Activated B cell treated with CpG ODN at 0.5 μM for 24 hours (primary cell): ENCODE data around the gene GCNT2. TPM values are rescaled to one million over a fixed set of nuclear protein-coding genes. Genes with fewer than 3 reads are reported as not detected.

Experiments used
- ATAC-seq: fragments of 200-7000 bp; cut with Tn5 transposase; one replicate; pipeline ENCODE4 v1.10.0; 2021; ENCODE audit warnings: low read depth, mild to moderate bottlenecking, moderate library complexity
- CTCF ChIA-PET: fragments of 350-600 bp; sonication (Branson Sonifier 250); formaldehyde crosslinking; loops from one replicate; lab custom pipeline; 2021; ENCODE audit warnings: antibody characterized with exemption; lab: Charles Lee
- POLR2A ChIA-PET: fragments of 350-600 bp; sonication (Branson Sonifier 250); formaldehyde crosslinking; loops from one replicate; lab custom pipeline; 2021; ENCODE audit warnings: antibody characterized with exemption; lab: Charles Lee
- DNase-seq: peaks from one replicate; pipeline ENCODE4 v3.0.0; 2022
- H3K27ac Mint-ChIP-seq: one replicate; pipeline ENCODE4 v1.8.0; 2020; ENCODE audit warnings: mixed read lengths
- H3K27me3 Mint-ChIP-seq: one replicate; pipeline ENCODE4 v1.8.0; 2021; ENCODE audit warnings: mixed read lengths
- H3K36me3 Mint-ChIP-seq: one replicate; pipeline ENCODE4 v1.8.0; 2021; ENCODE audit warnings: low read depth, mixed read lengths
- H3K4me1 Mint-ChIP-seq: one replicate; pipeline ENCODE4 v1.8.0; 2021; ENCODE audit warnings: mixed read lengths
- H3K4me3 Mint-ChIP-seq: one replicate; pipeline ENCODE4 v1.8.0; 2020; ENCODE audit warnings: mild to moderate bottlenecking, mixed read lengths
- H3K9me3 Mint-ChIP-seq: one replicate; pipeline ENCODE4 v1.8.0; 2020; ENCODE audit warnings: mixed read lengths
- intact Hi-C: fragments of 100-400 bp; cut with micrococcal nuclease; formaldehyde crosslinking; loops from one replicate; pipeline ENCODE4 v1.15.1; 2024
- total RNA-seq: library from RNA; stranded (reverse); gene quantifications from 2 replicates; pipeline ENCODE4 v1.2.3, GENCODE V29; 2022
- TF ChIP-seq, protein P1 (sequence below): fragments of 200-600 bp; IDR thresholded peaks from one replicate; pipeline ENCODE4 v1.8.0; 2022; ENCODE audit warnings: antibody characterized with exemption, mild to moderate bottlenecking

Gene GCNT2
- total RNA-seq, 1 donor from 2014 or later = 25.9 TPM

DNA sequence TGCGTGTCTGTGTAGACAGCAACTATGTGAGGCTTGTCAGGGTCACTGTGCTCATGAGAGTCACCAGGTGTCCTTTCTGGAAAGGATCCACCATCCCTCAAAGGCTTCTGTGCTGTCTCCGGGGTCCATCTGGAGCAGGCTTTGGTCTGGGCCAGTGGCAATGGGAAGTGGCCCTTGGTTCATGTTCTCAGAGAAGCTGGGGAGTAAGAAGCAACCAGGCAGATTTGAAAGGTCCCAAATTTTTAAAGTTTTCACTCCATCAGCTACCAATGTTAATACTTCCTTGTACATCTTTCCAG is 68.2 kb downstream of the GCNT2 start:
- intact Hi-C loops = no loop called here
- TF ChIP-seq, protein P1, sequence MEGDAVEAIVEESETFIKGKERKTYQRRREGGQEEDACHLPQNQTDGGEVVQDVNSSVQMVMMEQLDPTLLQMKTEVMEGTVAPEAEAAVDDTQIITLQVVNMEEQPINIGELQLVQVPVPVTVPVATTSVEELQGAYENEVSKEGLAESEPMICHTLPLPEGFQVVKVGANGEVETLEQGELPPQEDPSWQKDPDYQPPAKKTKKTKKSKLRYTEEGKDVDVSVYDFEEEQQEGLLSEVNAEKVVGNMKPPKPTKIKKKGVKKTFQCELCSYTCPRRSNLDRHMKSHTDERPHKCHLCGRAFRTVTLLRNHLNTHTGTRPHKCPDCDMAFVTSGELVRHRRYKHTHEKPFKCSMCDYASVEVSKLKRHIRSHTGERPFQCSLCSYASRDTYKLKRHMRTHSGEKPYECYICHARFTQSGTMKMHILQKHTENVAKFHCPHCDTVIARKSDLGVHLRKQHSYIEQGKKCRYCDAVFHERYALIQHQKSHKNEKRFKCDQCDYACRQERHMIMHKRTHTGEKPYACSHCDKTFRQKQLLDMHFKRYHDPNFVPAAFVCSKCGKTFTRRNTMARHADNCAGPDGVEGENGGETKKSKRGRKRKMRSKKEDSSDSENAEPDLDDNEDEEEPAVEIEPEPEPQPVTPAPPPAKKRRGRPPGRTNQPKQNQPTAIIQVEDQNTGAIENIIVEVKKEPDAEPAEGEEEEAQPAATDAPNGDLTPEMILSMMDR = no peak
- no peak for DNase-seq

DNA sequence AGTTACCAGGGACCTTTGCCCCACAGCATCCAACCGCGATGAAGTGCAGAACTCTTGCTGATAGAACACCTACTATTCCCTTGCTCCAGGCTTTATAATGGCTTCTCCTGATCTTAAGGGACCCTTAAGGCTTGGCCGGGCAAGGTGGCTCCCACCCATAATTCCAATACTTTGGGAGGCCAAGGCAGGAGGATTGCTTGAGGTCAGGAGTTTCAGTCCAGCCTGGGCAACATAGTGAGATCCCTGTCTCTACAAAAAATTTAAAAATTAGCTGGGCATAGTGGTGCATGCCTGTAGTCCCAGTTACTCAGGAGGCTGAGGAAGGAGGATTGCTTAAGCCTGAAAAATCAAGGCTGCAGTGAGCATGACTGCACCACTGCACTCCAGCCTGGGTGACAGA is 68.8 kb downstream of the GCNT2 start:
- Mint-ChIP-seq H3K9me3 (no peaks in the 10 kb centered on the region), H3K4me3 (no peak overlapping the region), H3K27me3 (no peaks in the 10 kb centered on the region), H3K4me1 (peaks cover 23% of the 10 kb centered on the region), H3K36me3 (peaks cover 17% of the 10 kb centered on the region), H3K27ac (no peak overlapping the region)
- ChIA-PET POLR2A (interaction anchor here (0.7 kb wide), 1 partner anchor 31 kb away, joined by 3 read pairs; no protein-coding TSS in a partner anchor), CTCF (no interaction called here)
- no peak for DNase-seq
- no peak for ATAC-seq
- intact Hi-C loops = loop anchor here (5.0 kb wide), 1 partner anchor 43 kb away; no protein-coding TSS in a partner anchor
- TF ChIP-seq, protein P1 = no peak

More for the DNA sequence above, 68.2 kb downstream of the GCNT2 start:
- ChIA-PET CTCF (no interaction called here), POLR2A (no interaction called here)
- peaks cover 17% of the 10 kb centered on the region for H3K36me3 Mint-ChIP-seq
- no peaks in the 10 kb centered on the region for H3K9me3 Mint-ChIP-seq
- no peak overlapping the region for H3K4me3 Mint-ChIP-seq
- H3K27ac Mint-ChIP-seq = no peak overlapping the region
- no peaks in the 10 kb centered on the region for H3K27me3 Mint-ChIP-seq
- ATAC-seq = no peak
- peaks cover 18% of the 10 kb centered on the region for H3K4me1 Mint-ChIP-seq

DNA sequence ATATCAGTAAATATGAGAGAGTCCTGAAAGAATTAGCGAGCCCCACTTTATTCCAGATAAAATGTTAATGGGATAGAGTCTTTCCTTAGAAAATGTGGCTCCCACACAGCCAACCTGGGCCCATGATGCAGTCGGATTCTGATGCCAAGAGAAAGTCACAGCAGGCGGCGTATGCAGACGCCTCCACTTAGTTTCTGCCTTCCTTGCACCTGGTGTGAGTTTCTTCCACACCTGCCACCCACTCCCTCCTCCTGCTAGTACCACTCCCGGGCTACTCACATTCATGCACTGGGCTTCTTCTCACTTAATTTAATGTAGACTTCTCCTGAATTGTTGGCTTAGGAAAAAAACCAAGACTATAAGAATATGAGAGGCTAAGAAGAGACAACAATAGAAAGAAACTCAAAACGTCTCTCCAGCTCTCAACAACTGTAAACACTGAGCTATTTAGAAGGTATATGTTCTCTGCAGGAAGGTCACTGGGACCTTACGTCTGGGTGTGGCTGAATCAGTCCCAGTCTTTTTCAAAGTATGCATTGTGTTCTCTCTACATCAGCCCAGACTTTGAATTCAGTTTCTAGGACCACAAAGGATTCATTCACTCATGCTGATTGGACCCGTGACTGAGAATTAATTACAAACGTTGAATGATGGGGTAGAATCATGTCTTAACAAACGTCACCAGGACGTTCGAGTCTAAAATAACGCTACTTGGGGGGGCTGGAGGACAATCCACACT is 70.4 kb downstream of the GCNT2 start:
- CTCF ChIA-PET = no interaction called here
- H3K36me3 Mint-ChIP-seq = peaks cover 13% of the 10 kb centered on the region
- H3K27ac Mint-ChIP-seq = no peak overlapping the region
- H3K9me3 Mint-ChIP-seq = no peaks in the 10 kb centered on the region
- DNase-seq (no peak), ATAC-seq (no peak)
- POLR2A ChIA-PET = no interaction called here
- H3K4me1 Mint-ChIP-seq = peaks cover 29% of the 10 kb centered on the region
- intact Hi-C loops = loop anchor here (5.0 kb wide), 1 partner anchor 44 kb away; no protein-coding TSS in a partner anchor
- H3K27me3 Mint-ChIP-seq = no peaks in the 10 kb centered on the region
- H3K4me3 Mint-ChIP-seq = no peak overlapping the region
- TF ChIP-seq, protein P1 = no peak

DNA sequence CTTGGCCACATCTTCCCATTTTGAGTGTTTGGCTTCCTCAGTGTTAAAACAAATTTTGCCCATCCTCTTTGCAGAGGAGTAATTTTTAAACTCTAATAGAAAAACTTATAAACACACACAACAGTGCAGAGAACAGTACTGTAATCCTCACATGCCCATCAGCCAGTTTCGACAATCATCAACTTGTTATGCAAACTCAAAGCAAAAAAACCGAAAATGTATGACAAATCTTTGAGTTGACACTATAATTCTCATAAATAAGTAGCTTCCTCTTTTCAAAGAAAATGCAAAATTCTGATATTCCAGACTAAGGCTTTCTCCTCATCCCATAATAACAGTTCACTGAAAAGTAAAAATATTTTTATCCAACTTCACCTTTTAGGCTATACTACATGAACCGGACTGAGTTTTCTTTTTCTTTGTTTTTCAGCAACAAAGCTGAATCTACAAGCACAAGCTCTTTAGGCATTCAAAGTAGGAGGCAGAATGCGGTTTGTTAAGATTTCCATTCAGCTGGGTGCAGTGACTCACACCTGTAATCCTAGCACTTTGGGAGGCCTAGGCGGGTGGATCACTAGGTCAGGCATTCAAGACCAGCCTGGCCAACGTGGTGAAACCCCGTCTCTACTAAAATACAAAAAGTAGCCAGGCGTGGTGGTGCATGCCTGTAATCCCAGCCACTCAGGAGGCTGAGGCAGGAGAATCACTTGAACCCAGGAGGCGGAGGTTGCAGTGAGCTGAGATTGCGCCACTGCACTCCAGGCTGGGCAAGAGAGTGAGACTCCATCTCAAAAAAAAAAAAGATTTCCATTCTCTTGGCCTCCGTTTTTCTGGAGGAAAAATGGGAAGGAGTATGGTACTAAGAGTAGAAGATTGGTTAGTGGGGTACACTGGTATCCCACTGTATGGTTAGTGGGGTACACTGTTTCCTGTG is 74.8 kb downstream of the GCNT2 start:
- CTCF ChIA-PET = no interaction called here

More for the DNA sequence above, 74.8 kb downstream of the GCNT2 start:
- intact Hi-C loops = loop anchor here (5.0 kb wide), 2 partner anchors 64 to 84 kb away; no protein-coding TSS in a partner anchor
- no peak for ATAC-seq
- no peak for DNase-seq
- Mint-ChIP-seq H3K27ac (peak overlapping the region; percentile 70), H3K4me1 (peaks cover 59% of the 10 kb centered on the region), H3K9me3 (no peaks in the 10 kb centered on the region), H3K4me3 (no peak overlapping the region), H3K36me3 (peaks cover 10% of the 10 kb centered on the region), H3K27me3 (no peaks in the 10 kb centered on the region)
- TF ChIP-seq, protein P1 = no peak
- POLR2A ChIA-PET = no interaction called here
